HuH-7.5 (cell line): ENCODE results near the gene SOX2.

Experiments used
- DNase-seq: peaks from one replicate; pipeline ENCODE4 v3.0.0; 2011; ENCODE audit warnings: low spot score

The SOX2 gene

GRCh38 chr3:181722766-181723425 is 11.2 kb downstream of the SOX2 start:
- DNase-seq, result no peak

GRCh38 chr3:181723625-181724191 is 12.0 kb downstream of the SOX2 start:
- DNase-seq, result no peak

- no peak for DNase-seq
Observed at GRCh38 chr3:181724192-181724965, 12.7 kb downstream of the SOX2 start.

- no peak for DNase-seq
Observed at GRCh38 chr3:181725131-181725731, 13.5 kb downstream of the SOX2 start.

GRCh38 chr3:181725830-181726229 is 14.1 kb downstream of the SOX2 start:
- DNase-seq, result no peak

GRCh38 chr3:181726351-181727330 is 14.9 kb downstream of the SOX2 start:
- no peak for DNase-seq

GRCh38 chr3:181727341-181728032 is 15.8 kb downstream of the SOX2 start:
- DNase-seq, result no peak

- no peak for DNase-seq
Observed at GRCh38 chr3:181728470-181729340, 17.0 kb downstream of the SOX2 start.

- no peak for DNase-seq
Observed at GRCh38 chr3:181729341-181729869, 17.7 kb downstream of the SOX2 start.

- no peak for DNase-seq
Observed at GRCh38 chr3:181730316-181730715, 18.6 kb downstream of the SOX2 start.

- no peak for DNase-seq
Observed at GRCh38 chr3:181730934-181731333, 19.2 kb downstream of the SOX2 start.

GRCh38 chr3:181735911-181736310 is 24.2 kb downstream of the SOX2 start:
- no peak for DNase-seq

GRCh38 chr3:181738551-181738950 is 26.8 kb downstream of the SOX2 start:
- no peak for DNase-seq

- DNase-seq, result no peak
Observed at GRCh38 chr3:181739628-181740027, 27.9 kb downstream of the SOX2 start.

- DNase-seq, result no peak
Observed at GRCh38 chr3:181741417-181741816, 29.7 kb downstream of the SOX2 start.

- DNase-seq, result no peak
Observed at GRCh38 chr3:181752202-181752671, 40.5 kb downstream of the SOX2 start.

GRCh38 chr3:181753391-181753790 is 41.7 kb downstream of the SOX2 start:
- no peak for DNase-seq

GRCh38 chr3:181755959-181756358 is 44.2 kb downstream of the SOX2 start:
- no peak for DNase-seq

GRCh38 chr3:181756645-181757297 is 45.0 kb downstream of the SOX2 start:
- DNase-seq, result no peak
